H1 (cell line): ENCODE results near the gene RNASE11. TPM values are rescaled to one million over a fixed set of nuclear protein-coding genes. Genes with fewer than 3 reads are reported as not detected.

Source experiments
- CTCF ChIA-PET: fragments of 300-600 bp; sonication (Branson Sonifier 250); formaldehyde crosslinking; loops from one replicate; lab custom pipeline; 2021; ENCODE audit not compliant: partially characterized antibody; lab: Charles Lee
- POLR2A ChIA-PET: fragments of 300-600 bp; sonication (Branson Sonifier 250); formaldehyde crosslinking; loops from one replicate; lab custom pipeline; 2021; ENCODE audit warnings: inconsistent platforms; ENCODE audit not compliant: partially characterized antibody; lab: Charles Lee
- DNase-seq, 2 experiments: peaks; one replicate each; pipeline versions ENCODE4 v3.0.0 to v3.0.0-alpha.2; 2010 to 2022; ENCODE audit warnings: low spot score in 2 of 2, low read depth in 1 of 2, mixed read lengths in 1 of 2
- FAIRE-seq: peaks from 2 replicates; lab custom pipeline; 2011; peaks lifted over from hg19 to GRCh38; lab: Jason Lieb, UNC
- H2AFZ ChIP-seq: 2 replicates; pipeline ENCODE4 v1.8.1; 2012; ENCODE audit warnings: low read length, inconsistent platforms
- H2AK5ac ChIP-seq: 2 replicates; pipeline ENCODE4 v1.6.1; 2013; ENCODE audit warnings: low read depth, low read length
- H2BK120ac ChIP-seq: replicated peaks from 2 replicates; pipeline ENCODE3; 2013; ENCODE audit warnings: low read depth, low read length, inconsistent platforms
- H2BK12ac ChIP-seq: 2 replicates; pipeline ENCODE4 v1.6.1; 2013; ENCODE audit warnings: low read depth, low read length
- H2BK15ac ChIP-seq: 2 replicates; pipeline ENCODE4 v1.6.1; 2013; ENCODE audit warnings: low read length
- H2BK20ac ChIP-seq: 2 replicates; pipeline ENCODE4 v1.6.1; 2013; ENCODE audit warnings: low read length
- H2BK5ac ChIP-seq: 2 replicates; pipeline ENCODE4 v1.6.1; 2013; ENCODE audit warnings: low read depth, low read length
- H3K14ac ChIP-seq: 2 replicates; pipeline ENCODE4 v1.6.1; 2013; ENCODE audit warnings: inconsistent platforms; ENCODE audit not compliant: insufficient read length
- H3K18ac ChIP-seq: 2 replicates; pipeline ENCODE4 v1.6.1; 2013; ENCODE audit warnings: low read length; ENCODE audit errors: extremely low read depth
- H3K23ac ChIP-seq: 2 replicates; pipeline ENCODE4 v1.6.1; 2013; ENCODE audit warnings: inconsistent platforms; ENCODE audit not compliant: insufficient read length
- H3K23me2 ChIP-seq: 2 replicates; pipeline ENCODE4 v1.6.1; 2013; ENCODE audit warnings: low read depth, low read length
- H3K27ac ChIP-seq: 2 replicates; pipeline ENCODE4 v1.6.1; 2011; ENCODE audit warnings: low read depth, low read length, inconsistent platforms
- H3K27me3 ChIP-seq, 4 experiments: replicated peaks in 1 of 4; 1 replicate in 1 of 4; 2 replicates in 3 of 4; pipeline versions ENCODE4 v1.6.1 to v1.8.1; 2011 to 2013; ENCODE audit warnings: low read length in 3 of 4, mild to moderate bottlenecking in 3 of 4, inconsistent platforms in 2 of 4, mixed read lengths in 2 of 4, moderate library complexity in 1 of 4; ENCODE audit not compliant: control insufficient read depth in 3 of 4, insufficient read depth in 3 of 4; ENCODE audit errors: extremely low read depth in 1 of 4
- H3K36me3 ChIP-seq, 4 experiments: 2 replicates each; pipeline versions ENCODE4 v1.6.1 to v1.8.1; 2011 to 2013; ENCODE audit warnings: mild to moderate bottlenecking in 4 of 4, low read length in 3 of 4, moderate library complexity in 2 of 4, control low read depth in 1 of 4, inconsistent platforms in 1 of 4; ENCODE audit not compliant: insufficient read depth in 4 of 4, control insufficient read depth in 2 of 4
- H3K4ac ChIP-seq: replicated peaks from 2 replicates; pipeline ENCODE3; 2013; ENCODE audit warnings: low read length, low read depth, mixed read lengths, inconsistent platforms; ENCODE audit not compliant: insufficient read length
- H3K4me1 ChIP-seq, 4 experiments: replicated peaks in 1 of 4; 1 replicate in 1 of 4; 2 replicates in 3 of 4; pipeline versions ENCODE4 v1.6.1 to v1.8.1; 2011 to 2013; ENCODE audit warnings: low read length in 3 of 4, inconsistent platforms in 2 of 4, mixed read lengths in 1 of 4; ENCODE audit not compliant: insufficient read depth in 4 of 4, control insufficient read depth in 3 of 4
- H3K4me2 ChIP-seq, 2 experiments: 2 replicates each; pipeline versions ENCODE4 v1.6.1 to v1.8.1; 2011 to 2013; ENCODE audit warnings: low read depth in 2 of 2, low read length in 2 of 2, control low read depth in 1 of 2, inconsistent platforms in 1 of 2, mild to moderate bottlenecking in 1 of 2; ENCODE audit not compliant: insufficient read depth in 1 of 2
- H3K4me3 ChIP-seq, 4 experiments: fragments of 200-600, 300-600 bp in 1 of 4; sonication (generic), shearing (Covaris generic), sonication (Bioruptor Twin) in 1 of 4; 2 replicates each; pipeline versions ENCODE4 v1.5.1 to v1.8.1; 2011 to 2016; ENCODE audit warnings: low read length in 4 of 4, low read depth in 3 of 4, control low read depth in 2 of 4, inconsistent platforms in 2 of 4, mild to moderate bottlenecking in 2 of 4, mixed read lengths in 1 of 4, moderate library complexity in 1 of 4; ENCODE audit not compliant: insufficient read depth in 2 of 4; ENCODE audit errors: extremely low read depth in 1 of 4
- H3K56ac ChIP-seq: replicated peaks from 2 replicates; pipeline ENCODE3; 2013; ENCODE audit warnings: low read depth, mild to moderate bottlenecking, mixed read lengths, low read length, inconsistent platforms; ENCODE audit not compliant: insufficient read length
- H3K79me1 ChIP-seq: 2 replicates; pipeline ENCODE4 v1.6.1; 2013; ENCODE audit warnings: low read depth, low read length, control low read depth
- H3K79me2 ChIP-seq, 2 experiments: 2 replicates each; pipeline versions ENCODE4 v1.6.1 to v1.8.1; 2012 to 2013; ENCODE audit warnings: low read length in 2 of 2, mild to moderate bottlenecking in 2 of 2, inconsistent platforms in 1 of 2; ENCODE audit not compliant: insufficient read depth in 2 of 2, control insufficient read depth in 1 of 2
- H3K9ac ChIP-seq, 4 experiments: replicated peaks in 1 of 4; 1 replicate in 1 of 4; 2 replicates in 3 of 4; pipeline versions ENCODE4 v1.6.1 to v1.8.1; 2011 to 2013; ENCODE audit warnings: low read depth in 3 of 4, low read length in 3 of 4, control low read depth in 2 of 4, mild to moderate bottlenecking in 2 of 4, moderate library complexity in 2 of 4, inconsistent platforms in 1 of 4; ENCODE audit errors: extremely low read depth in 1 of 4
- H3K9me3 ChIP-seq, 2 experiments: 2 replicates each; pipeline versions ENCODE4 v1.6.1 to v1.8.1; 2012 to 2013; ENCODE audit warnings: mild to moderate bottlenecking in 2 of 2, moderate library complexity in 2 of 2, control low read depth in 1 of 2, inconsistent platforms in 1 of 2, low read depth in 1 of 2, low read length in 1 of 2, mixed read lengths in 1 of 2; ENCODE audit not compliant: insufficient read depth in 2 of 2
- H4K20me1 ChIP-seq, 2 experiments: replicated peaks in 1 of 2; 2 replicates each; pipeline versions ENCODE3 to v1.8.1; 2011 to 2013; ENCODE audit warnings: inconsistent platforms in 2 of 2, low read length in 2 of 2, mild to moderate bottlenecking in 1 of 2; ENCODE audit not compliant: insufficient read depth in 2 of 2, control insufficient read depth in 1 of 2
- H4K5ac ChIP-seq: 2 replicates; pipeline ENCODE4 v1.6.1; 2013; ENCODE audit warnings: low read length, low read depth, mixed read lengths, inconsistent platforms; ENCODE audit not compliant: insufficient read length
- H4K8ac ChIP-seq: 2 replicates; pipeline ENCODE4 v1.8.0; 2013; ENCODE audit warnings: mild to moderate bottlenecking, moderate library complexity, low read length, inconsistent platforms; ENCODE audit not compliant: insufficient read depth; ENCODE audit errors: extremely low read depth
- H4K91ac ChIP-seq: replicated peaks from 2 replicates; pipeline ENCODE3; 2013; ENCODE audit warnings: low read length, mixed read lengths, inconsistent platforms; ENCODE audit not compliant: insufficient read length
- CBX5 ChIP-seq: fragments of 300-800, 300-1000 bp; sonication (generic); IDR thresholded peaks from 2 replicates; pipeline ENCODE4 v1.7.1; 2016; ENCODE audit warnings: antibody characterized with exemption, low read length, low read depth
- CEBPB ChIP-seq: IDR thresholded peaks from 2 replicates; pipeline ENCODE4 v1.6.1; 2012; ENCODE audit warnings: low read depth, low read length
- CHD2 ChIP-seq: IDR thresholded peaks from 2 replicates; pipeline ENCODE4 v1.6.1; 2012; ENCODE audit warnings: low read length, improper control_type of control experiment
- EP300 ChIP-seq, 2 experiments: IDR thresholded peaks; 1 replicate in 1 of 2; 2 replicates in 1 of 2; pipeline ENCODE4 v1.6.1; 2011 to 2012; ENCODE audit warnings: low read depth in 2 of 2, low read length in 2 of 2, mild to moderate bottlenecking in 2 of 2, borderline replicate concordance in 1 of 2, inconsistent platforms in 1 of 2, moderate library complexity in 1 of 2
- JUND ChIP-seq: IDR thresholded peaks from 2 replicates; pipeline ENCODE4 v1.6.1; 2011; ENCODE audit warnings: mild to moderate bottlenecking, improper control_type of control experiment, low read length
- NRF1 ChIP-seq: IDR thresholded peaks from 2 replicates; pipeline ENCODE4 v1.6.1; 2011; ENCODE audit warnings: mild to moderate bottlenecking, low read depth, low read length, improper control_type of control experiment
- WGBS, 2 experiments: shearing (Covaris generic) in 1 of 2; methylation state at CpG; one replicate each; pipeline versions ENCODE4 v1.1.6 to v1.1.7; 2013 to 2015; ENCODE audit warnings: low lambda C conversion rate in 2 of 2, mixed read lengths in 2 of 2, inconsistent platforms in 1 of 2, low coverage in 1 of 2, missing lambda C conversion rate in 1 of 2; ENCODE audit not compliant: insufficient replicate concordance in 2 of 2, insufficient coverage in 1 of 2, insufficient read length in 1 of 2; ENCODE audit errors: extremely low coverage in 1 of 2, missing lambda C conversion rate in 1 of 2; 5-methylcytosine and 5-hydroxymethylcytosine counted together
- polyA plus RNA-seq, 7 experiments: library from polyadenylated mRNA; depleted of rRNA in 3 of 7; stranded (reverse) in 5 of 7; unstranded in 2 of 7; fragments of >200 nt in 5 of 7; fragments of 200-250 nt in 2 of 7; gene quantifications; 1 replicate in 5 of 7; 2 replicates in 1 of 7; 4 replicates in 1 of 7; pipeline versions ENCODE4 v1.2.1 to v1.2.3, GENCODE V29; 2011 to 2013; ENCODE audit warnings: missing spikeins in 2 of 7, mixed read lengths in 2 of 7
- total RNA-seq: library from RNA; stranded (reverse); fragmentation: NEBNext Ultra II Directional; extraction: Animal tissue kit (Norgen Biotek cat#: 25700); gene quantifications from 2 replicates; pipeline ENCODE4 v1.2.1, GENCODE V29; 2021

The RNASE11 gene
- total and polyA plus RNA-seq, 2 of the 8 experiments (the other 6 are each of a cell fraction or from before 2014, with no cell fraction given): not detected

DNA sequence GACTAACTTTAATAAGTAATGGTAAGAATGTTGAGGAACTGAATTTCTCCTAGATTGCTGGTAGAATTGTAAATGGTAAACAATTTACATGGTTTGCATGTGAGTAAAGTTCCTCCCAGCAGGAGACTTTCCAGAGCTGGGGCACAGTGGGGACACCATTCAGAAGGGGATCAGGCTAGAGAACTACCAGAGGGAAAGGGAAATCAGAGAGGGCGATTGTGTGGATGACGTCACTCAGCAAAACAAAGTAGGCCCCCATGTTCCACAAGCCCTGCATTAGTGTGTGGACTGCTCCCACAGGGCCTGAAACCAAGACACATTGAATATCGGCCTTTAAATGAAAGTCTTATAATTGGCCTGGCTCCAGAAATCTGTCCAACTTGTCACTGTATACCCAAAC, 9.5 kb downstream of the RNASE11 start:
- Histone ChIP-seq H4K91ac (no peak overlapping the region), H2BK15ac (no peak overlapping the region), H2BK20ac (peak overlapping the region; percentile 98; the same call in 1 of the 2 replicates), H3K79me1 (no peaks in the 10 kb centered on the region), H3K18ac (no peak overlapping the region), H4K20me1 (no peaks in the 10 kb centered on the region), H4K5ac (peak overlapping the region; percentile 68), H3K4ac (no peak overlapping the region), H3K4me1 (peaks cover 10 to 21% (median 15%) of the 10 kb centered on the region in 4 experiments), H3K36me3 (no peaks in the 10 kb centered on the region), H2BK5ac (peak overlapping the region; percentile 98), H3K4me2 (peak overlapping the region; percentile 5 to 44; a peak in 2 of 4 replicates), H3K4me3 (peak overlapping the region in 1 of 4 experiments; percentile 38; a peak in 1 of 8 replicates), H3K9ac (no peak overlapping the region), H3K56ac (no peak overlapping the region), H3K9me3 (no peaks in the 10 kb centered on the region), H2AFZ (no peak overlapping the region), H3K27ac (peak overlapping the region; percentile 74), H4K8ac (no peak overlapping the region), H2BK120ac (peak overlapping the region; percentile 94), H2BK12ac (peak overlapping the region; percentile 96), H3K14ac (no peak overlapping the region), H3K23me2 (no peaks in the 10 kb centered on the region; the same call in 1 of the 2 replicates), H3K27me3 (no peaks in the 10 kb centered on the region), H3K23ac (no peak overlapping the region), H2AK5ac (peak overlapping the region; percentile 57; the same call in 1 of the 2 replicates), H3K79me2 (no peaks in the 10 kb centered on the region)
- DNase-seq (peak; percentile 59 to 73), FAIRE-seq (peak; percentile 97)
- ChIA-PET CTCF (interaction anchor here (3.6 kb wide), 1 partner anchor 28 kb away, joined by 14 read pairs; no protein-coding TSS in a partner anchor), POLR2A (interaction anchor here (1.2 to 1.6 kb wide), 3 partner anchors 9 to 117 kb away, joined by 3 to 7 read pairs (median 3); partner anchors contain the start of genes PIP4P1, PNP and RNASE11)
- 2% methylated on average over 3 of the region's 3 CpGs; no CpG with 5 or more reads in 1 of the 2 experiments for WGBS, 2 experiments
- TF ChIP-seq NRF1 (0 out of 2 replicates have a peak, but pooled peaks have one; percentile 2), CHD2 (0 out of 2 replicates have a peak, but pooled peaks have one; percentile 17), CBX5 (no peak), EP300 (IDR thresholded peaks at IDR 0.05; ENCODE audit: borderline replicate concordance in 1 of 2, low read depth in 2 of 2, low read length in 2 of 2) (peak in 1 of 2 experiments; percentile 87; a peak in 1 of 3 replicates), CEBPB (peak; percentile 22; the same call in 1 of the 2 replicates), JUND (peak; percentile 98)
